Kidney epithelial cell (primary cell): ENCODE measurements around the gene FNDC3A. TPM values are rescaled to one million over a fixed set of nuclear protein-coding genes. Genes with fewer than 3 reads are reported as not detected.

Experiments
- DNase-seq: peaks from one replicate; pipeline ENCODE4 v3.0.0-alpha.2; 2010; ENCODE audit warnings: low read depth
- H3K27me3 ChIP-seq: 2 replicates; pipeline ENCODE4 v1.6.0; 2011; ENCODE audit warnings: low read length; ENCODE audit not compliant: control insufficient read depth, insufficient read depth
- H3K36me3 ChIP-seq: 2 replicates; pipeline ENCODE4 v1.5.1; 2011; ENCODE audit warnings: low read length; ENCODE audit not compliant: control insufficient read depth, insufficient read depth
- H3K4me3 ChIP-seq: 2 replicates; pipeline ENCODE4 v1.5.1; 2011; ENCODE audit warnings: low read depth, mild to moderate bottlenecking, control low read depth, low read length
- CTCF ChIP-seq: IDR thresholded peaks from 2 replicates; pipeline ENCODE4 v1.5.1; 2011; ENCODE audit warnings: mild to moderate bottlenecking, moderate library complexity, low read length, control low read depth, inconsistent platforms; ENCODE audit not compliant: insufficient read depth, poor library complexity, severe bottlenecking
- total RNA-seq: library from RNA; depleted of rRNA; stranded (reverse); fragments of >200 nt; gene quantifications from 2 replicates; pipeline ENCODE4 v1.2.3, GENCODE V29; 2015

Gene FNDC3A
- total RNA-seq, 1 donor from 2014 or later, result 63.6 TPM

- no peaks in the 10 kb centered on the region for H3K36me3 ChIP-seq
- H3K4me3 ChIP-seq, result no peak overlapping the region
- H3K27me3 ChIP-seq, result no peaks in the 10 kb centered on the region
- no peak for TF ChIP-seq CTCF
- DNase-seq, result no peak
Observed at GRCh38 chr13:49210114-49210513, 234.4 kb downstream of the FNDC3A start.

- H3K4me3 ChIP-seq, result no peak overlapping the region
- TF ChIP-seq CTCF, result no peak
- H3K36me3 ChIP-seq, result no peaks in the 10 kb centered on the region
- H3K27me3 ChIP-seq, result no peaks in the 10 kb centered on the region
- DNase-seq, result no peak
Observed at GRCh38 chr13:49210669-49211068, 235.0 kb downstream of the FNDC3A start.

DNA sequence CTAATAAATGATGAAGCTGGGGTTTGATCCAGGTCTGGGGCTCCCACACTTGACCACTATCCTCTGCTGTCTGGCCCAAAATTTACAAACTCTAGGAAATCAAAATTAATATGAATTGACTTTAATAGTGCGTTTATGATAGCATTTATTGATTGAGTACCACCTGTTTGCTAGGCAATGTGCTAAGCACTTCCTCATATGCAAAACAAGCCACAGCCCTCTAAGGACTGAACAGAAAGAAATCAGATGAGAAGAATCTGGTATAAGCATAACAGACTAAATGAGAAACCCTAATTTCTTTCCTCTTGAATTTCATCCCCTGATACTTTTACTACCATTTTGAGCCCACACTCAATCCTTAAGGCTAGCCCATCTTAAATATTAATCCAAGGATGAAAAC, 237.8 kb downstream of the FNDC3A start:
- Histone ChIP-seq H3K27me3 (peaks cover 8% of the 10 kb centered on the region), H3K4me3 (no peak overlapping the region), H3K36me3 (no peaks in the 10 kb centered on the region)
- no peak for TF ChIP-seq CTCF
- no peak for DNase-seq

- no peak for TF ChIP-seq CTCF
- H3K27me3 ChIP-seq, result peaks cover 14% of the 10 kb centered on the region
Observed at GRCh38 chr13:49213997-49214916, 238.5 kb downstream of the FNDC3A start.

DNA sequence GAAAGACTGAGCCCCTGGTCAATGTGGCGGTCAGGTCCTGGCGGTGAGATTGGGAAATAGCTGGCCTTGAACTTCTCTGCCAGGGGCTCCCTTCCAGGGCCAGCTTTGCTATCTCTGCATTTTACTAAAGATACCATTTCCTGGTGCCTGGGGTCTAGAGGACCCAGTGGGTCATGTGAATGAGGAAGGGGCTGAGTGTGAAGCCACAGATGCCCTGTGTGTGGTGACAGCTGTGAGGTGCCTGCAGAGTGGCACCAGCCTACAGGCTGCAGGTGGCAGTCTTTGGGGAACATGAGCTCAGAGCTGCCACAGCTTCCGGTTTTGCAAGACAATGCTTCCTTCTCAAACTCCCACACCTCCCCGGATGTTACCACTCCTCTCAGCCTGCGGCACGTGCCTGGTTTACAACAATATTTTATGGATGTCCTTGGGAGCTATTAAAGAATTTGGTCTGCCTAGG, 239.2 kb downstream of the FNDC3A start:
- Histone ChIP-seq H3K27me3 (peaks cover 21% of the 10 kb centered on the region), H3K4me3 (no peak overlapping the region), H3K36me3 (no peaks in the 10 kb centered on the region)
- DNase-seq, result peak; percentile 2
- no peak for TF ChIP-seq CTCF

More at GRCh38 chr13:49213997-49214916, 238.5 kb downstream of the FNDC3A start:
- Histone ChIP-seq H3K36me3 (no peaks in the 10 kb centered on the region), H3K4me3 (no peak overlapping the region)
- no peak for DNase-seq

- Histone ChIP-seq H3K27me3 (peaks cover 34% of the 10 kb centered on the region), H3K36me3 (no peaks in the 10 kb centered on the region), H3K4me3 (no peak overlapping the region)
- no peak for TF ChIP-seq CTCF
- DNase-seq, result no peak
Observed at GRCh38 chr13:49216334-49216733, 240.6 kb downstream of the FNDC3A start.
